ENCODE data around the gene NINJ1. TPM values are rescaled to one million over a fixed set of nuclear protein-coding genes. Genes with fewer than 3 reads are reported as not detected.

The NINJ1 gene
- total and polyA plus RNA-seq, 2 of the 13 experiments (the other 11 are each of a cell fraction or from before 2014, with no cell fraction given), result 81.2 to 92.1 TPM

- no peak for TF ChIP-seq PRDM10 (CRISPR knock-in tag; IDR thresholded peaks at IDR 0.05; ENCODE audit: low read depth)
- TF ChIP-seq SNAPC2 (CRISPR knock-in tag; IDR thresholded peaks at IDR 0.05), result 0 out of 2 replicates have a peak, but pooled peaks have one; percentile 29
- no peak for TF ChIP-seq ZNF629 (CRISPR knock-in tag; conservative IDR thresholded peaks at IDR 0.05)
- TF ChIP-seq ZNF331 (CRISPR knock-in tag; IDR thresholded peaks at IDR 0.05), result peak; percentile 91
- TF ChIP-seq ZNF362 (CRISPR knock-in tag; IDR thresholded peaks at IDR 0.05; ENCODE audit: borderline replicate concordance), result peak; percentile 21; the same call in 1 of the 2 replicates
- TF ChIP-seq ZNF121 (CRISPR knock-in tag; IDR thresholded peaks at IDR 0.05), result peak; percentile 85
- TF ChIP-seq SNAPC4 (CRISPR knock-in tag; IDR thresholded peaks at IDR 0.05), result no peak
- no peak for TF ChIP-seq TP53 (CRISPR knock-in tag; conservative IDR thresholded peaks at IDR 0.05)
- TF ChIP-seq ZNF879 (CRISPR knock-in tag; IDR thresholded peaks at IDR 0.05), result peak; percentile 70; the same call in 1 of the 2 replicates
- 0 out of 2 replicates have a peak, but pooled peaks have one; percentile 19 for TF ChIP-seq ZNF652 (CRISPR knock-in tag; IDR thresholded peaks at IDR 0.05; ENCODE audit: borderline replicate concordance, low read depth)
- peak; percentile 64; the same call in 1 of the 2 replicates for TF ChIP-seq ZNF317 (CRISPR knock-in tag; IDR thresholded peaks at IDR 0.05)
- TF ChIP-seq ZNF747 (CRISPR knock-in tag; IDR thresholded peaks at IDR 0.05; ENCODE audit: borderline replicate concordance), result 0 out of 2 replicates have a peak, but pooled peaks have one; percentile 68
- peak; percentile 73; the same call in 1 of the 2 replicates for TF ChIP-seq ZBTB26 (CRISPR knock-in tag; IDR thresholded peaks at IDR 0.05; ENCODE audit: borderline replicate concordance)
- no peak for TF ChIP-seq TMF1 (CRISPR knock-in tag; IDR thresholded peaks at IDR 0.05; ENCODE audit: low read depth)
- peak; percentile 91 for TF ChIP-seq MED1 (CRISPR knock-in tag; IDR thresholded peaks at IDR 0.05)
Measured at GRCh38 chr9:93112116-93112863, 21.8 kb downstream of the NINJ1 start (continued).
